Measurements from ENCODE around the gene GALNS.

GALNS gene

GRCh38 chr16:88835818-88836217, 20.9 kb downstream of the GALNS start:
- Histone ChIP-seq H3K4me3 (ENCODE audit: low read depth, low read length) (no peak overlapping the region), H3K27ac (ENCODE audit: low read depth, low read length) (no peak overlapping the region), H3K27me3 (ENCODE audit: insufficient read depth, low read length) (no peaks in the 10 kb centered on the region), H3K79me2 (ENCODE audit: control insufficient read depth, insufficient read depth, low read length, unreplicated experiment) (no peaks in the 10 kb centered on the region), H2AFZ (ENCODE audit: low read length, unreplicated experiment) (no peak overlapping the region), H3K4me1 (ENCODE audit: control insufficient read depth, insufficient read depth, low read length, unreplicated experiment) (no peaks in the 10 kb centered on the region), H3K36me3 (ENCODE audit: insufficient read depth, low read length) (peaks cover 3% of the 10 kb centered on the region; the same call in 1 of the 2 replicates)

GRCh38 chr16:88835383-88835782, 21.4 kb downstream of the GALNS start:
- no peak overlapping the region for H3K27ac ChIP-seq (ENCODE audit: low read depth, low read length)
- H3K36me3 ChIP-seq (ENCODE audit: insufficient read depth, low read length) = peaks cover 3% of the 10 kb centered on the region; the same call in 1 of the 2 replicates

GRCh38 chr16:88834670-88835069, 22.1 kb downstream of the GALNS start:
- H3K27ac ChIP-seq (ENCODE audit: low read depth, low read length) = no peak overlapping the region

More at GRCh38 chr16:88835383-88835782, 21.4 kb downstream of the GALNS start:
- Histone ChIP-seq H3K4me1 (ENCODE audit: control insufficient read depth, insufficient read depth, low read length, unreplicated experiment) (no peaks in the 10 kb centered on the region), H2AFZ (ENCODE audit: low read length, unreplicated experiment) (no peak overlapping the region), H3K4me3 (ENCODE audit: low read depth, low read length) (no peak overlapping the region), H3K27me3 (ENCODE audit: insufficient read depth, low read length) (no peaks in the 10 kb centered on the region), H3K79me2 (ENCODE audit: control insufficient read depth, insufficient read depth, low read length, unreplicated experiment) (no peaks in the 10 kb centered on the region)

GRCh38 chr16:88833086-88833485, 23.7 kb downstream of the GALNS start:
- Histone ChIP-seq H3K79me2 (ENCODE audit: control insufficient read depth, insufficient read depth, low read length, unreplicated experiment) (no peaks in the 10 kb centered on the region), H3K27me3 (ENCODE audit: insufficient read depth, low read length) (no peaks in the 10 kb centered on the region), H3K4me3 (ENCODE audit: low read depth, low read length) (no peak overlapping the region), H3K36me3 (ENCODE audit: insufficient read depth, low read length) (no peaks in the 10 kb centered on the region), H3K27ac (ENCODE audit: low read depth, low read length) (no peak overlapping the region), H2AFZ (ENCODE audit: low read length, unreplicated experiment) (no peak overlapping the region), H3K4me1 (ENCODE audit: control insufficient read depth, insufficient read depth, low read length, unreplicated experiment) (no peaks in the 10 kb centered on the region)

More at GRCh38 chr16:88834670-88835069, 22.1 kb downstream of the GALNS start:
- Histone ChIP-seq H3K79me2 (ENCODE audit: control insufficient read depth, insufficient read depth, low read length, unreplicated experiment) (no peaks in the 10 kb centered on the region), H3K27me3 (ENCODE audit: insufficient read depth, low read length) (no peaks in the 10 kb centered on the region), H2AFZ (ENCODE audit: low read length, unreplicated experiment) (no peak overlapping the region), H3K36me3 (ENCODE audit: insufficient read depth, low read length) (peaks cover 3% of the 10 kb centered on the region; the same call in 1 of the 2 replicates), H3K4me3 (ENCODE audit: low read depth, low read length) (no peak overlapping the region), H3K4me1 (ENCODE audit: control insufficient read depth, insufficient read depth, low read length, unreplicated experiment) (no peaks in the 10 kb centered on the region)

GRCh38 chr16:88831838-88832237, 24.9 kb downstream of the GALNS start:
- Histone ChIP-seq H3K36me3 (ENCODE audit: insufficient read depth, low read length) (no peaks in the 10 kb centered on the region), H3K27me3 (ENCODE audit: insufficient read depth, low read length) (no peaks in the 10 kb centered on the region), H3K4me1 (ENCODE audit: control insufficient read depth, insufficient read depth, low read length, unreplicated experiment) (no peaks in the 10 kb centered on the region), H3K4me3 (ENCODE audit: low read depth, low read length) (no peak overlapping the region), H2AFZ (ENCODE audit: low read length, unreplicated experiment) (no peak overlapping the region), H3K79me2 (ENCODE audit: control insufficient read depth, insufficient read depth, low read length, unreplicated experiment) (no peaks in the 10 kb centered on the region), H3K27ac (ENCODE audit: low read depth, low read length) (no peak overlapping the region)

- no peak overlapping the region for H2AFZ ChIP-seq (ENCODE audit: low read length, unreplicated experiment)
- H3K4me3 ChIP-seq (ENCODE audit: low read depth, low read length) = no peak overlapping the region
- H3K79me2 ChIP-seq (ENCODE audit: control insufficient read depth, insufficient read depth, low read length, unreplicated experiment) = no peaks in the 10 kb centered on the region
- no peaks in the 10 kb centered on the region for H3K4me1 ChIP-seq (ENCODE audit: control insufficient read depth, insufficient read depth, low read length, unreplicated experiment)
- H3K36me3 ChIP-seq (ENCODE audit: insufficient read depth, low read length) = no peaks in the 10 kb centered on the region
- H3K27ac ChIP-seq (ENCODE audit: low read depth, low read length) = no peak overlapping the region
- no peaks in the 10 kb centered on the region for H3K27me3 ChIP-seq (ENCODE audit: insufficient read depth, low read length)
Measured at GRCh38 chr16:88830783-88831182, 26.0 kb downstream of the GALNS start.

- Histone ChIP-seq H3K79me2 (ENCODE audit: control insufficient read depth, insufficient read depth, low read length, unreplicated experiment) (no peaks in the 10 kb centered on the region), H3K27ac (ENCODE audit: low read depth, low read length) (no peak overlapping the region), H3K27me3 (ENCODE audit: insufficient read depth, low read length) (no peaks in the 10 kb centered on the region), H2AFZ (ENCODE audit: low read length, unreplicated experiment) (no peak overlapping the region), H3K4me1 (ENCODE audit: control insufficient read depth, insufficient read depth, low read length, unreplicated experiment) (no peaks in the 10 kb centered on the region), H3K36me3 (ENCODE audit: insufficient read depth, low read length) (no peaks in the 10 kb centered on the region), H3K4me3 (ENCODE audit: low read depth, low read length) (no peak overlapping the region)
Measured at GRCh38 chr16:88830258-88830657, 26.5 kb downstream of the GALNS start.

GRCh38 chr16:88828711-88829110, 28.0 kb downstream of the GALNS start:
- no peaks in the 10 kb centered on the region for H3K4me1 ChIP-seq (ENCODE audit: control insufficient read depth, insufficient read depth, low read length, unreplicated experiment)
- H3K27me3 ChIP-seq (ENCODE audit: insufficient read depth, low read length) = no peaks in the 10 kb centered on the region
- no peaks in the 10 kb centered on the region for H3K36me3 ChIP-seq (ENCODE audit: insufficient read depth, low read length)
- H3K4me3 ChIP-seq (ENCODE audit: low read depth, low read length) = no peak overlapping the region
- H2AFZ ChIP-seq (ENCODE audit: low read length, unreplicated experiment) = no peak overlapping the region
- H3K27ac ChIP-seq (ENCODE audit: low read depth, low read length) = no peak overlapping the region
- H3K79me2 ChIP-seq (ENCODE audit: control insufficient read depth, insufficient read depth, low read length, unreplicated experiment) = no peaks in the 10 kb centered on the region

GRCh38 chr16:88827727-88828126, 29.0 kb downstream of the GALNS start:
- no peak overlapping the region for H3K27ac ChIP-seq (ENCODE audit: low read depth, low read length)
- H3K79me2 ChIP-seq (ENCODE audit: control insufficient read depth, insufficient read depth, low read length, unreplicated experiment) = no peaks in the 10 kb centered on the region
- H3K4me1 ChIP-seq (ENCODE audit: control insufficient read depth, insufficient read depth, low read length, unreplicated experiment) = no peaks in the 10 kb centered on the region
- H3K4me3 ChIP-seq (ENCODE audit: low read depth, low read length) = no peak overlapping the region
- no peaks in the 10 kb centered on the region for H3K36me3 ChIP-seq (ENCODE audit: insufficient read depth, low read length)
- H2AFZ ChIP-seq (ENCODE audit: low read length, unreplicated experiment) = no peak overlapping the region
- no peaks in the 10 kb centered on the region for H3K27me3 ChIP-seq (ENCODE audit: insufficient read depth, low read length)

- no peaks in the 10 kb centered on the region for H3K36me3 ChIP-seq (ENCODE audit: insufficient read depth, low read length)
- no peak overlapping the region for H3K27ac ChIP-seq (ENCODE audit: low read depth, low read length)
- H3K79me2 ChIP-seq (ENCODE audit: control insufficient read depth, insufficient read depth, low read length, unreplicated experiment) = no peaks in the 10 kb centered on the region
- H3K4me3 ChIP-seq (ENCODE audit: low read depth, low read length) = no peak overlapping the region
- H3K27me3 ChIP-seq (ENCODE audit: insufficient read depth, low read length) = no peaks in the 10 kb centered on the region
- no peak overlapping the region for H2AFZ ChIP-seq (ENCODE audit: low read length, unreplicated experiment)
- no peaks in the 10 kb centered on the region for H3K4me1 ChIP-seq (ENCODE audit: control insufficient read depth, insufficient read depth, low read length, unreplicated experiment)
Measured at GRCh38 chr16:88826070-88826840, 30.5 kb downstream of the GALNS start.

- Histone ChIP-seq H3K36me3 (ENCODE audit: insufficient read depth, low read length) (no peaks in the 10 kb centered on the region), H3K27ac (ENCODE audit: low read depth, low read length) (no peak overlapping the region), H3K4me3 (ENCODE audit: low read depth, low read length) (no peak overlapping the region), H2AFZ (ENCODE audit: low read length, unreplicated experiment) (no peak overlapping the region), H3K79me2 (ENCODE audit: control insufficient read depth, insufficient read depth, low read length, unreplicated experiment) (no peaks in the 10 kb centered on the region), H3K27me3 (ENCODE audit: insufficient read depth, low read length) (no peaks in the 10 kb centered on the region), H3K4me1 (ENCODE audit: control insufficient read depth, insufficient read depth, low read length, unreplicated experiment) (no peaks in the 10 kb centered on the region)
Measured at GRCh38 chr16:88825146-88825545, 31.6 kb downstream of the GALNS start.

Measured in ACC112 (cell line).